HG02840 (cell line): ENCODE results near the gene AXL.

Source experiments
- ATAC-seq: cut with Tn5 transposase; IDR thresholded peaks from one replicate; pipeline ENCODE4 v1.9.1; 2021; ENCODE audit warnings: mild to moderate bottlenecking, moderate library complexity, moderate number of reproducible peaks; ENCODE audit not compliant: unreplicated experiment, low FRiP score

The AXL gene

GRCh38 chr19:41305927-41306793, 87.1 kb downstream of the AXL start:
- ATAC-seq, result no peak

GRCh38 chr19:41307090-41307875, 88.3 kb downstream of the AXL start:
- no peak for ATAC-seq

- no peak for ATAC-seq
Measured at GRCh38 chr19:41307954-41308449, 89.0 kb downstream of the AXL start.

GRCh38 chr19:41308450-41309179, 89.6 kb downstream of the AXL start:
- no peak for ATAC-seq

GRCh38 chr19:41309180-41310032, 90.4 kb downstream of the AXL start:
- no peak for ATAC-seq

GRCh38 chr19:41310033-41310831, 91.2 kb downstream of the AXL start, which contains the start of gene CCDC97:
TSS of gene CCDC97 (plus strand) at chr19:41310172. CDS start at chr19:41310311, 139 bp downstream.
- peak; percentile 72 for ATAC-seq

- ATAC-seq, result no peak
Measured at GRCh38 chr19:41311072-41311471, 92.0 kb downstream of the AXL start.
